HepG2 (cell line): Measurements from ENCODE around the gene EIF4H. TPM values are rescaled to one million over a fixed set of nuclear protein-coding genes. Genes with fewer than 3 reads are reported as not detected.

Experiments
- ATAC-seq: fragments of 200-7000 bp; cut with Tn5 transposase; 3 replicates; pipeline ENCODE4 v1.9.1; 2020; ENCODE audit warnings: mild to moderate bottlenecking, moderate library complexity
- BruUV-seq: library from RNA; stranded (reverse); fragments of 400-500 nt; replicated peaks from 2 replicates; lab custom pipeline; 2021; lab: Mats Ljungman, UMichigan
- CTCF ChIA-PET: fragments of 300-600 bp; formaldehyde crosslinking; extraction: SDS; loops from one replicate; lab custom pipeline; 2021; ENCODE audit warnings: low total read pairs, inconsistent platforms, low intra/inter-chr PET ratio; lab: Yijun Ruan, JAX
- POLR2A ChIA-PET: fragments of 350-600 bp; sonication (Branson Sonifier 250); formaldehyde crosslinking; loops from one replicate; lab custom pipeline; 2020; ENCODE audit warnings: antibody characterized with exemption, inconsistent platforms; lab: Yijun Ruan, JAX
- DNase-seq: peaks from one replicate; pipeline ENCODE4 v3.0.0-alpha.2; 2015; ENCODE audit warnings: low spot score
- FAIRE-seq: peaks from 3 replicates; lab custom pipeline; 2011; peaks lifted over from hg19 to GRCh38; lab: Jason Lieb, UNC
- H2AFZ ChIP-seq: one replicate; pipeline ENCODE4 v1.6.1; 2011; ENCODE audit warnings: low read length, inconsistent platforms
- H3K27ac ChIP-seq: fragments of 300-600 bp; 3 replicates; pipeline ENCODE4 v1.8.0; 2011; ENCODE audit warnings: mixed run types, mild to moderate bottlenecking, mixed read lengths, low read length, inconsistent platforms; ENCODE audit not compliant: insufficient read depth; ENCODE audit errors: extremely low read length
- H3K27me3 ChIP-seq, 2 experiments: fragments of 200-600 bp in 1 of 2; 2 replicates in 1 of 2; 3 replicates in 1 of 2; pipeline versions ENCODE4 v1.6.0 to v1.8.0; 2011; ENCODE audit warnings: low read length in 2 of 2, mild to moderate bottlenecking in 2 of 2, moderate library complexity in 2 of 2, inconsistent platforms in 1 of 2; ENCODE audit not compliant: insufficient read depth in 2 of 2, control insufficient read depth in 1 of 2
- H3K36me3 ChIP-seq, 2 experiments: fragments of 200-600 bp in 1 of 2; replicated peaks in 1 of 2; 2 replicates in 1 of 2; 3 replicates in 1 of 2; pipeline versions ENCODE4 v1.5.1 to v1.8.0; 2011; ENCODE audit warnings: low read length in 2 of 2, inconsistent platforms in 1 of 2; ENCODE audit not compliant: insufficient read depth in 2 of 2, control insufficient read depth in 1 of 2
- H3K4me1 ChIP-seq: 2 replicates; pipeline ENCODE4 v1.5.1; 2012; ENCODE audit warnings: low read length, inconsistent platforms; ENCODE audit not compliant: insufficient read depth
- H3K4me2 ChIP-seq: 2 replicates; pipeline ENCODE4 v1.6.0; 2011; ENCODE audit warnings: low read depth, low read length, inconsistent platforms
- H3K4me3 ChIP-seq, 3 experiments: fragments of 200-600 bp in 1 of 3; sonication (generic), shearing (Covaris generic) in 1 of 3; replicated peaks in 1 of 3; 2 replicates each; pipeline ENCODE4 v1.5.1; 2011 to 2016; ENCODE audit warnings: low read length in 3 of 3, inconsistent platforms in 2 of 3, low read depth in 2 of 3, mild to moderate bottlenecking in 2 of 3, control low read depth in 1 of 3, mixed read lengths in 1 of 3; ENCODE audit not compliant: insufficient read depth in 1 of 3
- H3K79me2 ChIP-seq: one replicate; pipeline ENCODE4 v1.6.1; 2011; ENCODE audit warnings: low read length, inconsistent platforms; ENCODE audit not compliant: insufficient read depth
- H3K9ac ChIP-seq: 2 replicates; pipeline ENCODE4 v1.6.0; 2011; ENCODE audit warnings: mild to moderate bottlenecking, low read depth, low read length, inconsistent platforms; ENCODE audit not compliant: insufficient read depth
- H3K9me3 ChIP-seq: 2 replicates; pipeline ENCODE4 v1.5.1; 2012; ENCODE audit warnings: mild to moderate bottlenecking, low read length
- H4K20me1 ChIP-seq: 2 replicates; pipeline ENCODE4 v1.6.0; 2011; ENCODE audit warnings: inconsistent platforms, mild to moderate bottlenecking, low read length, moderate library complexity; ENCODE audit not compliant: insufficient read depth
- GATA4 ChIP-seq: sonication (generic); IDR thresholded peaks from 2 replicates; pipeline ENCODE4 v1.6.1; 2016; ENCODE audit warnings: antibody characterized with exemption, low read depth, borderline replicate concordance
- JARID2 ChIP-seq: sonication (generic); formaldehyde crosslinking; IDR thresholded peaks from 2 replicates; pipeline ENCODE4 v1.8.1; 2023; ENCODE audit warnings: missing genetic modification reagents, inconsistent platforms; ENCODE audit not compliant: insufficient replicate concordance
- MLLT10 ChIP-seq: sonication (generic); formaldehyde crosslinking; IDR thresholded peaks from 2 replicates; pipeline ENCODE4 v1.4.0; 2020; ENCODE audit warnings: missing genetic modification reagents
- MTF1 ChIP-seq: sonication (generic); formaldehyde crosslinking; IDR thresholded peaks from 2 replicates; pipeline ENCODE4 v1.5.0; 2020; ENCODE audit warnings: missing genetic modification reagents
- RFX3 ChIP-seq: IDR thresholded peaks from 2 replicates; pipeline ENCODE4 v1.6.1; 2016; ENCODE audit warnings: missing biosample characterization, missing genetic modification reagents
- SIN3A ChIP-seq: IDR thresholded peaks from 2 replicates; pipeline ENCODE4 v1.6.1; 2011; ENCODE audit warnings: low read depth, mild to moderate bottlenecking, control low read depth, low read length, borderline replicate concordance
- WGBS: methylation state at CpG from one replicate; pipeline ENCODE4 v1.1.6; 2017; ENCODE audit warnings: low lambda C conversion rate; 5-methylcytosine and 5-hydroxymethylcytosine counted together
- in situ Hi-C: cut with HindIII; loops from 2 replicates; pipeline ENCODE4 v1.10.0; 2017; ENCODE audit warnings: low pct_unique_long_range_greater_than_20kb; ENCODE audit not compliant: extremely low pct_ligation_motif_present
- intact Hi-C: fragments of 100-400 bp; cut with micrococcal nuclease; formaldehyde crosslinking; loops from one replicate; pipeline ENCODE4 v1.10.0; 2022; ENCODE audit not compliant: unreplicated experiment
- polyA plus RNA-seq, 8 experiments: library from polyadenylated mRNA; depleted of rRNA in 3 of 8; stranded (reverse) in 7 of 8; unstranded in 1 of 8; fragments of >200 nt; fragmentation: Illumina TruSeq in 4 of 8; extraction: Trizol in 4 of 8; gene quantifications; 2 replicates each; pipeline versions ENCODE4 v1.2.1 to v1.2.3, GENCODE V29; 2011 to 2016; ENCODE audit warnings: low read depth in 4 of 8, missing spikeins in 1 of 8, mixed read lengths in 1 of 8; ENCODE audit not compliant: insufficient read depth in 1 of 8
- total RNA-seq, 5 experiments: library from RNA; depleted of rRNA; stranded (reverse); fragments of >200 nt; fragmentation: Illumina TruSeq; extraction: Trizol; gene quantifications; 2 replicates each; pipeline ENCODE4 v1.2.3, GENCODE V29; 2016; ENCODE audit warnings: low read depth in 1 of 5

Gene EIF4H
- total and polyA plus RNA-seq, 2 of the 13 experiments (the other 11 are each of a cell fraction or from before 2014, with no cell fraction given) = 232 to 321 TPM

DNA sequence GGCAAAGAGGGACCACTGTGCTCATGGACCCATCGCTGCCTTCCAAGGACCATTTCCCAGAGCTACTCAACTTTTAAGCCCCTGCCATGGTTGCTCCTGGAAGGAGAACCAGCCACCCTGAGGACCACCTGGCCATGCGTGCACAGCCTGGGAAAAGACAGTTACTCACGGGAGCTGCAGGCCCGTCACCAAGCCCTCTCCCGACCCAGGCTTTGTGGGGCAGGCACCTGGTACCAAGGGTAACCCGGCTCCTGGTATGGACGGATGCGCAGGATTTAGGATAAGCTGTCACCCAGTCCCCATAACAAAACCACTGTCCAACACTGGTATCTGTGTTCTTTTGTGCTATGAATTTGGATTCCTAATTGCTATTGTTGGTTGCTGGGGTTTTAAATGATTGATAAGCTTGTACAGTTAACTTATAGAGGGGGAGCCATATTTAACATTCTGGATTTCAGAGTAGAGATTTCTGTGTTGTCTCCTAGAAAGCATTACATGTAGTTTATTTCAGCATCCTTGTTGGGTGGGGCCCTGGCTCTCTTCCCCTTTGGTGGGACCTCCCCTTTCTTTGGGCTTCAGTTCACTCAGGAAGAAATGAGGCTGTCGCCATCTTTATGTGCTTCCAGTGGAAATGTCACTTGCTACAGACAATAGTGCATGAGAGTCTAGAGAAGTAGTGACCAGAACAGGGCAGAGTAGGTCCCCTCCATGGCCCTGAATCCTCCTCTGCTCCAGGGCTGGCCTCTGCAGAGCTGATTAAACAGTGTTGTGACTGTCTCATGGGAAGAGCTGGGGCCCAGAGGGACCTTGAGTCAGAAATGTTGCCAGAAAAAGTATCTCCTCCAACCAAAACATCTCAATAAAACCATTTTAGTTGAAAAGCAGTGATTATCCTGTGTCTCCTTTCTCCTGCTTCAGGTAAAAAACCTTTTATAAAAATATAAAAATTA, 55.1 kb downstream of the EIF4H start:
- H3K27ac ChIP-seq = no peak overlapping the region
- BruUV-seq = no TSS peak
- H3K79me2 ChIP-seq = no peaks in the 10 kb centered on the region
- H3K4me2 ChIP-seq = no peak overlapping the region
- no peaks in the 10 kb centered on the region for H4K20me1 ChIP-seq
- FAIRE-seq (no peak), ATAC-seq (no peak), DNase-seq (no peak)
- WGBS = 96% methylated on average over 8 of the region's 9 CpGs
- H3K9ac ChIP-seq = no peak overlapping the region
- TF ChIP-seq JARID2 (CRISPR knock-in tag) (no peak), MLLT10 (CRISPR knock-in tag) (no peak), MTF1 (CRISPR knock-in tag) (no peak), SIN3A (no peak), GATA4 (no peak), RFX3 (CRISPR knock-in tag) (no peak)
- 0 out of 2 replicates have a peak, but pooled peaks cover under 1% of the 10 kb centered on the region for H3K4me1 ChIP-seq
- intact Hi-C loops (no loop called here), in situ Hi-C loops (no loop called here)
- ChIA-PET CTCF (no interaction called here), POLR2A (no interaction called here)
- H3K4me3 ChIP-seq = no peak overlapping the region
- peaks cover 4 to 23% of the 10 kb centered on the region in 2 experiments; a peak in 4 of 5 replicates for H3K36me3 ChIP-seq
- H3K27me3 ChIP-seq = no peaks in the 10 kb centered on the region
- H2AFZ ChIP-seq = no peak overlapping the region
- H3K9me3 ChIP-seq = no peaks in the 10 kb centered on the region
